ENCODE results near the gene ASPHD2.

GRCh38 chr22:26393929-26394328 is 35.1 kb upstream of the ASPHD2 start:
- no peak for TF ChIP-seq CTCF (IDR thresholded peaks at IDR 0.05; ENCODE audit: low read depth, low read length, poor library complexity, severe bottlenecking)
- TF ChIP-seq EZH2phosphoT487 (IDR thresholded peaks at IDR 0.05; ENCODE audit: borderline replicate concordance, low read length): no peak

Data from DOHH2 (cell line).